Neural cell (in vitro differentiated cells): ENCODE results near the gene NUDCD3. TPM values are rescaled to one million over a fixed set of nuclear protein-coding genes. Genes with fewer than 3 reads are reported as not detected.

Experiments used
- H2AFZ ChIP-seq: fragments of 200-600, 300-800 bp; sonication (generic), shearing (Covaris generic); 2 replicates; pipeline ENCODE4 v1.6.0; 2014; ENCODE audit warnings: low read depth, mild to moderate bottlenecking, antibody characterized with exemption, low read length, moderate library complexity
- H3F3A ChIP-seq: fragments of 200-600 bp; shearing (Covaris generic); 2 replicates; pipeline ENCODE4 v1.6.1; 2016; ENCODE audit warnings: mild to moderate bottlenecking, moderate library complexity, mixed read lengths, antibody characterized with exemption, low read length; ENCODE audit not compliant: insufficient read depth, poor library complexity, severe bottlenecking
- H3K27ac ChIP-seq: fragments of 200-600, 300-800 bp; sonication (generic), shearing (Covaris generic); 2 replicates; pipeline ENCODE4 v1.5.1; 2014; ENCODE audit warnings: mild to moderate bottlenecking, low read length, moderate library complexity
- H3K27me3 ChIP-seq: fragments of 300-800, 200-600 bp; sonication (generic), shearing (Covaris generic); 2 replicates; pipeline ENCODE4 v1.6.0; 2014; ENCODE audit warnings: mild to moderate bottlenecking, low read depth, low read length, moderate library complexity; ENCODE audit not compliant: insufficient read depth
- H3K36me3 ChIP-seq: fragments of 300-800, 200-600 bp; sonication (generic), shearing (Covaris generic); 2 replicates; pipeline ENCODE4 v1.5.1; 2014; ENCODE audit warnings: mild to moderate bottlenecking, antibody characterized with exemption, low read length, moderate library complexity; ENCODE audit not compliant: insufficient read depth
- H3K4me2 ChIP-seq: fragments of 300-800, 200-600 bp; sonication (generic), shearing (Covaris generic); 2 replicates; pipeline ENCODE4 v1.6.0; 2014; ENCODE audit warnings: mild to moderate bottlenecking, low read length
- H3K4me3 ChIP-seq: fragments of 300-800, 200-600 bp; sonication (generic), shearing (Covaris generic); 2 replicates; pipeline ENCODE4 v1.5.1; 2014; ENCODE audit warnings: mild to moderate bottlenecking, low read length, moderate library complexity
- H3K79me2 ChIP-seq: fragments of 200-600 bp; shearing (Covaris generic); replicated peaks from 2 replicates; pipeline ENCODE4 v1.6.0; 2014; ENCODE audit warnings: mild to moderate bottlenecking, low read length, moderate library complexity; ENCODE audit not compliant: insufficient read depth
- H3K9ac ChIP-seq: fragments of 300-800, 200-600 bp; sonication (generic), shearing (Covaris generic); 2 replicates; pipeline ENCODE4 v1.6.1; 2016; ENCODE audit warnings: mild to moderate bottlenecking, low read length, mixed read lengths
- H3K9me2 ChIP-seq: fragments of 200-600 bp; shearing (Covaris generic); 2 replicates; pipeline ENCODE4 v1.6.1; 2016; ENCODE audit warnings: mild to moderate bottlenecking, low read length, mixed read lengths; ENCODE audit not compliant: insufficient read depth
- H3K9me3 ChIP-seq: fragments of 200-600, 300-800 bp; sonication (generic), shearing (Covaris generic); 2 replicates; pipeline ENCODE4 v1.6.1; 2016; ENCODE audit warnings: mild to moderate bottlenecking, mixed run types, low read length, moderate library complexity, mixed read lengths
- H4K20me1 ChIP-seq: fragments of 200-600 bp; shearing (Covaris generic); 2 replicates; pipeline ENCODE4 v1.6.1; 2016; ENCODE audit warnings: mild to moderate bottlenecking, mixed run types; ENCODE audit not compliant: insufficient read depth
- EP300 ChIP-seq: fragments of 450-650 bp; conservative IDR thresholded peaks from 2 replicates; pipeline ENCODE4 v1.6.1; 2014; ENCODE audit warnings: antibody characterized with exemption, mild to moderate bottlenecking, moderate library complexity; ENCODE audit not compliant: poor library complexity, severe bottlenecking
- EZH2 ChIP-seq: fragments of 200-600, 300-800 bp; shearing (Covaris generic), sonication (generic); IDR thresholded peaks from 2 replicates; pipeline ENCODE4 v1.6.1; 2014; ENCODE audit warnings: antibody characterized with exemption, low read length, borderline replicate concordance, mild to moderate bottlenecking; ENCODE audit not compliant: insufficient read depth, poor library complexity, severe bottlenecking
- MXI1 ChIP-seq: fragments of 450-650 bp; conservative IDR thresholded peaks from 2 replicates; pipeline ENCODE4 v1.6.1; 2014; ENCODE audit warnings: antibody characterized with exemption, mild to moderate bottlenecking; ENCODE audit not compliant: poor library complexity, severe bottlenecking
- POLR2AphosphoS5 ChIP-seq: IDR thresholded peaks from 2 replicates; pipeline ENCODE4 v1.6.1; 2012
- RAD21 ChIP-seq: fragments of 450-650 bp; conservative IDR thresholded peaks from 2 replicates; pipeline ENCODE4 v1.6.1; 2014; ENCODE audit warnings: antibody characterized with exemption, mild to moderate bottlenecking, moderate library complexity
- SMC3 ChIP-seq: fragments of 450-650 bp; conservative IDR thresholded peaks from 2 replicates; pipeline ENCODE4 v1.6.1; 2014; ENCODE audit warnings: antibody characterized with exemption, mild to moderate bottlenecking, moderate library complexity; ENCODE audit not compliant: poor library complexity
- TAF1 ChIP-seq: IDR thresholded peaks from 2 replicates; pipeline ENCODE4 v1.6.1; 2012; ENCODE audit warnings: low read depth
- polyA plus RNA-seq: library from polyadenylated mRNA; depleted of rRNA; stranded (reverse); fragments of >200 nt; gene quantifications from 2 replicates; pipeline ENCODE4 v1.2.3, GENCODE V29; 2014
- TF ChIP-seq, protein P1 (sequence below): fragments of 450-650 bp; IDR thresholded peaks from 2 replicates; pipeline ENCODE4 v1.5.1; 2014; ENCODE audit warnings: antibody characterized with exemption, mild to moderate bottlenecking, moderate library complexity; ENCODE audit not compliant: poor library complexity, severe bottlenecking
- TF ChIP-seq, protein P2 (sequence below): IDR thresholded peaks from 2 replicates; pipeline ENCODE4 v1.6.1; 2012; ENCODE audit warnings: borderline replicate concordance

The NUDCD3 gene
- polyA plus RNA-seq, 1 donor from 2014 or later, result 69.9 TPM

DNA sequence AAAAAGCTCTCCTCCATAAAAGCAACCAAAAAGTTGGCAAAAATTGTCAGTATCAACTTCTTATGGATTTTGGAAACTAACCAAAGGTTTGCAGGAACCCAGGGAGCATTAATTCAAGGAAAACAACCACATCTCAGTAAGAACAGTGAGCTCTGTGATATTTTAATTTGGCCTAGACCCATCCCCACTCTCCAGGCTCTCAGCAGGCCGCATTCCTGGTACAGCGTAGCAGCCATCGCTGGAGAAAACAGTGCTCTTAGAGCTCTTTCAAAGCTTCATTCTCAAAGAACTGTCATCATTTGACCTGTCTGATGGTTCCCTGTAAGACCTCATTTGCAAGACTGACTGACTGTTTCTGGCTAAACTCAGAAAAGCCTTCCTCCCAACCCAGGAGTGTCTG is 81.9 kb downstream of the NUDCD3 start:
- H3K4me2 ChIP-seq, result no peak overlapping the region
- no peak overlapping the region for H3K4me3 ChIP-seq
- H3K36me3 ChIP-seq, result no peaks in the 10 kb centered on the region
- no peaks in the 10 kb centered on the region for H3K79me2 ChIP-seq
- no peak overlapping the region for H2AFZ ChIP-seq
- H4K20me1 ChIP-seq, result no peaks in the 10 kb centered on the region
- no peak for TF ChIP-seq EZH2
- TF ChIP-seq, protein P1, sequence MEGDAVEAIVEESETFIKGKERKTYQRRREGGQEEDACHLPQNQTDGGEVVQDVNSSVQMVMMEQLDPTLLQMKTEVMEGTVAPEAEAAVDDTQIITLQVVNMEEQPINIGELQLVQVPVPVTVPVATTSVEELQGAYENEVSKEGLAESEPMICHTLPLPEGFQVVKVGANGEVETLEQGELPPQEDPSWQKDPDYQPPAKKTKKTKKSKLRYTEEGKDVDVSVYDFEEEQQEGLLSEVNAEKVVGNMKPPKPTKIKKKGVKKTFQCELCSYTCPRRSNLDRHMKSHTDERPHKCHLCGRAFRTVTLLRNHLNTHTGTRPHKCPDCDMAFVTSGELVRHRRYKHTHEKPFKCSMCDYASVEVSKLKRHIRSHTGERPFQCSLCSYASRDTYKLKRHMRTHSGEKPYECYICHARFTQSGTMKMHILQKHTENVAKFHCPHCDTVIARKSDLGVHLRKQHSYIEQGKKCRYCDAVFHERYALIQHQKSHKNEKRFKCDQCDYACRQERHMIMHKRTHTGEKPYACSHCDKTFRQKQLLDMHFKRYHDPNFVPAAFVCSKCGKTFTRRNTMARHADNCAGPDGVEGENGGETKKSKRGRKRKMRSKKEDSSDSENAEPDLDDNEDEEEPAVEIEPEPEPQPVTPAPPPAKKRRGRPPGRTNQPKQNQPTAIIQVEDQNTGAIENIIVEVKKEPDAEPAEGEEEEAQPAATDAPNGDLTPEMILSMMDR, result no peak
- TF ChIP-seq, protein P2, sequence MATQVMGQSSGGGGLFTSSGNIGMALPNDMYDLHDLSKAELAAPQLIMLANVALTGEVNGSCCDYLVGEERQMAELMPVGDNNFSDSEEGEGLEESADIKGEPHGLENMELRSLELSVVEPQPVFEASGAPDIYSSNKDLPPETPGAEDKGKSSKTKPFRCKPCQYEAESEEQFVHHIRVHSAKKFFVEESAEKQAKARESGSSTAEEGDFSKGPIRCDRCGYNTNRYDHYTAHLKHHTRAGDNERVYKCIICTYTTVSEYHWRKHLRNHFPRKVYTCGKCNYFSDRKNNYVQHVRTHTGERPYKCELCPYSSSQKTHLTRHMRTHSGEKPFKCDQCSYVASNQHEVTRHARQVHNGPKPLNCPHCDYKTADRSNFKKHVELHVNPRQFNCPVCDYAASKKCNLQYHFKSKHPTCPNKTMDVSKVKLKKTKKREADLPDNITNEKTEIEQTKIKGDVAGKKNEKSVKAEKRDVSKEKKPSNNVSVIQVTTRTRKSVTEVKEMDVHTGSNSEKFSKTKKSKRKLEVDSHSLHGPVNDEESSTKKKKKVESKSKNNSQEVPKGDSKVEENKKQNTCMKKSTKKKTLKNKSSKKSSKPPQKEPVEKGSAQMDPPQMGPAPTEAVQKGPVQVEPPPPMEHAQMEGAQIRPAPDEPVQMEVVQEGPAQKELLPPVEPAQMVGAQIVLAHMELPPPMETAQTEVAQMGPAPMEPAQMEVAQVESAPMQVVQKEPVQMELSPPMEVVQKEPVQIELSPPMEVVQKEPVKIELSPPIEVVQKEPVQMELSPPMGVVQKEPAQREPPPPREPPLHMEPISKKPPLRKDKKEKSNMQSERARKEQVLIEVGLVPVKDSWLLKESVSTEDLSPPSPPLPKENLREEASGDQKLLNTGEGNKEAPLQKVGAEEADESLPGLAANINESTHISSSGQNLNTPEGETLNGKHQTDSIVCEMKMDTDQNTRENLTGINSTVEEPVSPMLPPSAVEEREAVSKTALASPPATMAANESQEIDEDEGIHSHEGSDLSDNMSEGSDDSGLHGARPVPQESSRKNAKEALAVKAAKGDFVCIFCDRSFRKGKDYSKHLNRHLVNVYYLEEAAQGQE, result no peak
- no peak for TF ChIP-seq MXI1
- no peak for TF ChIP-seq EP300
- TF ChIP-seq POLR2AphosphoS5, result no peak
- no peak for TF ChIP-seq SMC3
- TF ChIP-seq TAF1, result no peak
- no peak for TF ChIP-seq RAD21
- no peaks in the 10 kb centered on the region for H3K9me2 ChIP-seq
- no peaks in the 10 kb centered on the region for H3F3A ChIP-seq
- H3K27ac ChIP-seq, result no peak overlapping the region
- no peaks in the 10 kb centered on the region for H3K9me3 ChIP-seq
- H3K27me3 ChIP-seq, result no peaks in the 10 kb centered on the region
- H3K9ac ChIP-seq, result no peak overlapping the region

DNA sequence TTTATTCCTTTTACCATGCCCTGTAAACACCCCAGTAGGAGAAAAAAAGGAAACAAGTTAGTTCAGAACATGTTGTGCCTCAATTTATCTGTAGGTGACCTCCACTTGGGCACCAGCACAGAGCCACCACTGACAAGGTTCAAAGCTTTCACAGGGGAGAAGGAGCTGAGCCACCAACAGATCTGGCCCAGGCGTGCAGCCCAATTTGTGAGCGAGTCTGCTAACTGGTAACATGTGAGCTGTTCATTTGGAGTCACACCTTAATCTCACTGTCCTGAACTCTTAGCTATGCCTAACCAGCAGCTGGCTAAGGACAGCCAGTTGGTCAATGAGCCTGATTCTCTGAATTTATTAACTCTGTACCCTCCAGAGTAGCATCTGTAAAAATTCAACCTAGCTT is 86.7 kb downstream of the NUDCD3 start:
- TF ChIP-seq EZH2, result no peak
- TF ChIP-seq, protein P1, result no peak
- no peak for TF ChIP-seq TAF1
- TF ChIP-seq, protein P2, result no peak
- TF ChIP-seq SMC3, result no peak
- no peak for TF ChIP-seq RAD21
- TF ChIP-seq POLR2AphosphoS5, result no peak
- TF ChIP-seq MXI1, result no peak
- TF ChIP-seq EP300, result no peak
- no peaks in the 10 kb centered on the region for H3K36me3 ChIP-seq
- H3K27ac ChIP-seq, result no peak overlapping the region
- H3K4me3 ChIP-seq, result no peak overlapping the region
- H3K9me2 ChIP-seq, result no peaks in the 10 kb centered on the region
- H3K27me3 ChIP-seq, result no peaks in the 10 kb centered on the region
- no peaks in the 10 kb centered on the region for H3K79me2 ChIP-seq
- no peaks in the 10 kb centered on the region for H3K9me3 ChIP-seq
- no peak overlapping the region for H2AFZ ChIP-seq
- H3K4me2 ChIP-seq, result no peak overlapping the region
- no peaks in the 10 kb centered on the region for H4K20me1 ChIP-seq
- H3K9ac ChIP-seq, result no peak overlapping the region
- no peaks in the 10 kb centered on the region for H3F3A ChIP-seq
